Lower lobe of right lung (tissue), 2 donors: ENCODE data around the gene RPA1. TPM values are rescaled to one million over a fixed set of nuclear protein-coding genes. Genes with fewer than 3 reads are reported as not detected.
A peak's percentile ranks its signal among the peaks of the same experiment; 100 is the strongest.

Experiments
- ATAC-seq, 2 donors: fragments of 200-7000 bp; cut with Tn5 transposase; one replicate each; pipeline ENCODE4 v1.9.1; 2020 to 2022; ENCODE audit warnings: mild to moderate bottlenecking in 2 of 2, moderate library complexity in 2 of 2
- DNase-seq: peaks from one replicate; pipeline ENCODE4 v3.0.0-alpha.2; 2020
- H3K27ac ChIP-seq: fragments of 200-600 bp; one replicate; pipeline ENCODE4 v1.8.0; 2022
- H3K27me3 ChIP-seq: fragments of 200-600 bp; one replicate; pipeline ENCODE4 v1.8.0; 2022; ENCODE audit warnings: low read depth
- H3K36me3 ChIP-seq: fragments of 200-600 bp; one replicate; pipeline ENCODE4 v1.8.0; 2022; ENCODE audit warnings: mild to moderate bottlenecking
- H3K4me1 ChIP-seq: fragments of 200-600 bp; one replicate; pipeline ENCODE4 v1.8.0; 2022
- H3K4me3 ChIP-seq: fragments of 200-600 bp; one replicate; pipeline ENCODE4 v1.8.0; 2022; ENCODE audit warnings: mild to moderate bottlenecking
- H3K9me3 ChIP-seq: fragments of 200-600 bp; one replicate; pipeline ENCODE4 v1.8.0; 2022
- intact Hi-C: fragments of 100-400 bp; cut with DNase I; formaldehyde crosslinking; loops from one replicate; pipeline ENCODE4 v1.11.0; 2022
- total RNA-seq: library from RNA; stranded (reverse); fragmentation: NEBNext Ultra II Directional; extraction: Animal tissue kit (Norgen Biotek cat#: 25700); gene quantifications from one replicate; pipeline ENCODE4 v1.2.1, GENCODE V29; 2021
- TF ChIP-seq, protein P1 (sequence below): fragments of 200-600 bp; IDR thresholded peaks from one replicate; pipeline ENCODE4 v1.8.0; 2022; ENCODE audit warnings: antibody characterized with exemption, mild to moderate bottlenecking
- donor health status: DM: no; HTN: yes; CAD: no; lungs with severe emphysema.

The RPA1 gene
- total RNA-seq, 1 donor from 2014 or later: 67.1 TPM

GRCh38 chr17:1942666-1943435, 113.0 kb downstream of the RPA1 start:
- intact Hi-C loops: no loop called here
- TF ChIP-seq, protein P1, sequence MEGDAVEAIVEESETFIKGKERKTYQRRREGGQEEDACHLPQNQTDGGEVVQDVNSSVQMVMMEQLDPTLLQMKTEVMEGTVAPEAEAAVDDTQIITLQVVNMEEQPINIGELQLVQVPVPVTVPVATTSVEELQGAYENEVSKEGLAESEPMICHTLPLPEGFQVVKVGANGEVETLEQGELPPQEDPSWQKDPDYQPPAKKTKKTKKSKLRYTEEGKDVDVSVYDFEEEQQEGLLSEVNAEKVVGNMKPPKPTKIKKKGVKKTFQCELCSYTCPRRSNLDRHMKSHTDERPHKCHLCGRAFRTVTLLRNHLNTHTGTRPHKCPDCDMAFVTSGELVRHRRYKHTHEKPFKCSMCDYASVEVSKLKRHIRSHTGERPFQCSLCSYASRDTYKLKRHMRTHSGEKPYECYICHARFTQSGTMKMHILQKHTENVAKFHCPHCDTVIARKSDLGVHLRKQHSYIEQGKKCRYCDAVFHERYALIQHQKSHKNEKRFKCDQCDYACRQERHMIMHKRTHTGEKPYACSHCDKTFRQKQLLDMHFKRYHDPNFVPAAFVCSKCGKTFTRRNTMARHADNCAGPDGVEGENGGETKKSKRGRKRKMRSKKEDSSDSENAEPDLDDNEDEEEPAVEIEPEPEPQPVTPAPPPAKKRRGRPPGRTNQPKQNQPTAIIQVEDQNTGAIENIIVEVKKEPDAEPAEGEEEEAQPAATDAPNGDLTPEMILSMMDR: no peak
- Histone ChIP-seq H3K27me3 (no peaks in the 10 kb centered on the region), H3K27ac (no peak overlapping the region), H3K4me1 (peaks cover 8% of the 10 kb centered on the region), H3K36me3 (no peaks in the 10 kb centered on the region), H3K4me3 (no peak overlapping the region), H3K9me3 (no peaks in the 10 kb centered on the region)
- ATAC-seq (no peak), DNase-seq (no peak)

- Histone ChIP-seq H3K27me3 (no peaks in the 10 kb centered on the region), H3K36me3 (no peaks in the 10 kb centered on the region), H3K9me3 (no peaks in the 10 kb centered on the region), H3K27ac (no peak overlapping the region), H3K4me1 (peaks cover 8% of the 10 kb centered on the region), H3K4me3 (no peak overlapping the region)
- TF ChIP-seq, protein P1: no peak
- no peak for ATAC-seq
- intact Hi-C loops: no loop called here
- DNase-seq: no peak
These were observed 113.6 kb downstream of the RPA1 start for GRCh38 chr17:1943436-1943831.

GRCh38 chr17:1945621-1946020, 115.8 kb downstream of the RPA1 start:
- DNase-seq (no peak), ATAC-seq (no peak)
- H3K27me3 ChIP-seq: no peaks in the 10 kb centered on the region
- H3K27ac ChIP-seq: no peak overlapping the region
- H3K9me3 ChIP-seq: no peaks in the 10 kb centered on the region
- H3K36me3 ChIP-seq: no peaks in the 10 kb centered on the region
- peaks cover under 1% of the 10 kb centered on the region for H3K4me1 ChIP-seq
- TF ChIP-seq, protein P1: no peak
- intact Hi-C loops: no loop called here
- H3K4me3 ChIP-seq: no peak overlapping the region

GRCh38 chr17:1946021-1946932, 116.5 kb downstream of the RPA1 start:
- ATAC-seq: no peak
- TF ChIP-seq, protein P1: no peak

GRCh38 chr17:1947229-1947742, 117.5 kb downstream of the RPA1 start:
- H3K4me3 ChIP-seq: no peak overlapping the region
- H3K36me3 ChIP-seq: no peaks in the 10 kb centered on the region
- H3K4me1 ChIP-seq: no peaks in the 10 kb centered on the region
- intact Hi-C loops: no loop called here
- TF ChIP-seq, protein P1: no peak
- no peaks in the 10 kb centered on the region for H3K9me3 ChIP-seq
- DNase-seq (peak; percentile 59), ATAC-seq (peak; percentile 70 to 75)
- H3K27ac ChIP-seq: no peak overlapping the region
- no peaks in the 10 kb centered on the region for H3K27me3 ChIP-seq

More at GRCh38 chr17:1946021-1946932, 116.5 kb downstream of the RPA1 start:
- no peak overlapping the region for H3K4me3 ChIP-seq
- H3K4me1 ChIP-seq: no peaks in the 10 kb centered on the region
- no peak for DNase-seq
- H3K9me3 ChIP-seq: no peaks in the 10 kb centered on the region
- intact Hi-C loops: no loop called here
- H3K27me3 ChIP-seq: no peaks in the 10 kb centered on the region
- no peak overlapping the region for H3K27ac ChIP-seq
- H3K36me3 ChIP-seq: no peaks in the 10 kb centered on the region
